H1 (cell line): ENCODE measurements around the gene GADD45A. TPM values are rescaled to one million over a fixed set of nuclear protein-coding genes. Genes with fewer than 3 reads are reported as not detected.

Experiments used
- ASH2L ChIP-seq: fragments of 200-600, 300-600 bp; sonication (generic); IDR thresholded peaks from one replicate; pipeline ENCODE4 v1.7.1; 2017; ENCODE audit warnings: low read length
- ATF3 ChIP-seq: IDR thresholded peaks from 2 replicates; pipeline ENCODE4 v1.6.1; 2011; ENCODE audit warnings: low read depth, mild to moderate bottlenecking, low read length; ENCODE audit not compliant: insufficient read depth
- JUND ChIP-seq: IDR thresholded peaks from 2 replicates; pipeline ENCODE4 v1.6.1; 2011; ENCODE audit warnings: mild to moderate bottlenecking, improper control_type of control experiment, low read length
- RFX5 ChIP-seq: IDR thresholded peaks from 2 replicates; pipeline ENCODE4 v1.6.1; 2011; ENCODE audit warnings: low read depth, low read length, improper control_type of control experiment, borderline replicate concordance
- SIRT6 ChIP-seq: IDR thresholded peaks from one replicate; pipeline ENCODE4 v1.7.1; 2012; ENCODE audit warnings: low read length, inconsistent platforms
- polyA plus RNA-seq, 7 experiments: library from polyadenylated mRNA; depleted of rRNA in 3 of 7; stranded (reverse) in 5 of 7; unstranded in 2 of 7; fragments of >200 nt in 5 of 7; fragments of 200-250 nt in 2 of 7; gene quantifications; 1 replicate in 5 of 7; 2 replicates in 1 of 7; 4 replicates in 1 of 7; pipeline versions ENCODE4 v1.2.1 to v1.2.3, GENCODE V29; 2011 to 2013; ENCODE audit warnings: missing spikeins in 2 of 7, mixed read lengths in 2 of 7
- total RNA-seq: library from RNA; stranded (reverse); fragmentation: NEBNext Ultra II Directional; extraction: Animal tissue kit (Norgen Biotek cat#: 25700); gene quantifications from 2 replicates; pipeline ENCODE4 v1.2.1, GENCODE V29; 2021

Gene GADD45A
- total and polyA plus RNA-seq, 2 of the 8 experiments (the other 6 are each of a cell fraction or from before 2014, with no cell fraction given) = 7.6 to 15.6 TPM

GRCh38 chr1:67682659-67683197 is 2.3 kb upstream of the GADD45A start (continued):
- TF ChIP-seq RFX5 (no peak), ASH2L (no peak), JUND (no peak), ATF3 (no peak), SIRT6 (no peak)
- TF ChIP-seq, all 59 proteins: peak for 0
